Panc1 (cell line): ENCODE results near the gene WDFY3. TPM values are rescaled to one million over a fixed set of nuclear protein-coding genes. Genes with fewer than 3 reads are reported as not detected.

Experiments used
- ATAC-seq: fragments of 200-7000 bp; cut with Tn5 transposase; 2 replicates; pipeline ENCODE4 v1.9.1; 2020; ENCODE audit warnings: mild to moderate bottlenecking, moderate library complexity
- BruUV-seq: library from RNA; stranded (reverse); fragments of 400-500 nt; replicated peaks from 2 replicates; lab custom pipeline; 2021; lab: Mats Ljungman, UMichigan
- CTCF ChIA-PET: fragments of 300-600 bp; sonication (Branson Sonifier 250); formaldehyde crosslinking; loops from one replicate; lab custom pipeline; 2022; ENCODE audit warnings: antibody characterized with exemption; lab: Charles Lee
- POLR2A ChIA-PET: fragments of 300-600 bp; sonication (Branson Sonifier 250); formaldehyde crosslinking; loops from one replicate; lab custom pipeline; 2022; ENCODE audit warnings: antibody characterized with exemption; lab: Charles Lee
- DNase-seq: peaks from one replicate; pipeline ENCODE4 v3.0.0-alpha.2; 2010; ENCODE audit warnings: low read depth, low spot score
- H3K27ac ChIP-seq: 2 replicates; pipeline ENCODE4 v1.5.1; 2011; ENCODE audit warnings: mild to moderate bottlenecking, low read length, inconsistent platforms
- H3K27me3 ChIP-seq: fragments of 200-500 bp; sonication (Bioruptor generic); 2 replicates; pipeline ENCODE4 v1.6.0; 2014; ENCODE audit warnings: low read length, inconsistent platforms; ENCODE audit not compliant: control insufficient read depth, insufficient read depth
- H3K36me3 ChIP-seq: fragments of 200-500 bp; sonication (Bioruptor generic); 2 replicates; pipeline ENCODE4 v1.5.1; 2014; ENCODE audit warnings: inconsistent platforms, mild to moderate bottlenecking, low read length, moderate library complexity; ENCODE audit not compliant: control insufficient read depth, insufficient read depth
- H3K4me1 ChIP-seq: 2 replicates; pipeline ENCODE4 v1.5.1; 2011; ENCODE audit warnings: inconsistent platforms, mild to moderate bottlenecking, low read length, moderate library complexity; ENCODE audit not compliant: control insufficient read depth, insufficient read depth
- H3K4me3 ChIP-seq, 2 experiments: 2 replicates each; pipeline ENCODE4 v1.5.1; 2011 to 2012; ENCODE audit warnings: low read depth in 2 of 2, low read length in 2 of 2, mild to moderate bottlenecking in 2 of 2, inconsistent platforms in 1 of 2, moderate library complexity in 1 of 2
- H3K9me3 ChIP-seq: fragments of 200-500 bp; sonication (Bioruptor generic); 2 replicates; pipeline ENCODE4 v1.5.1; 2014; ENCODE audit warnings: low read depth, mild to moderate bottlenecking, inconsistent platforms, low read length, moderate library complexity; ENCODE audit not compliant: control insufficient read depth, insufficient read depth
- POLR2AphosphoS5 ChIP-seq: IDR thresholded peaks from 2 replicates; pipeline ENCODE4 v1.6.1; 2012; ENCODE audit warnings: mild to moderate bottlenecking, low read depth, low read length, moderate library complexity
- SIN3A ChIP-seq: IDR thresholded peaks from 2 replicates; pipeline ENCODE4 v1.6.1; 2012; ENCODE audit warnings: low read depth, mild to moderate bottlenecking, low read length, moderate library complexity, borderline replicate concordance; ENCODE audit not compliant: insufficient read depth
- TCF7L2 ChIP-seq: IDR thresholded peaks from 2 replicates; pipeline ENCODE4 v1.6.1; 2011; ENCODE audit warnings: mild to moderate bottlenecking, low read depth, low read length, inconsistent platforms
- in situ Hi-C: cut with HindIII; loops from 2 replicates; pipeline ENCODE4 v1.10.0; 2016; ENCODE audit warnings: low sequenced_read_pairs, low pct_unique_long_range_greater_than_20kb
- intact Hi-C: fragments of 100-400 bp; cut with micrococcal nuclease; formaldehyde crosslinking; loops from one replicate; pipeline ENCODE4 v1.10.0; 2022; ENCODE audit not compliant: unreplicated experiment
- total RNA-seq: library from RNA; stranded (reverse); gene quantifications from one replicate; pipeline ENCODE4 v1.2.1, GENCODE V29; 2021; ENCODE audit not compliant: unreplicated experiment
- TF ChIP-seq, protein P1 (sequence below), 2 experiments: IDR thresholded peaks; 2 replicates each; pipeline ENCODE4 v1.6.1; 2011 to 2012; ENCODE audit warnings: low read depth in 2 of 2, control low read depth in 1 of 2, low read length in 1 of 2, mild to moderate bottlenecking in 1 of 2, moderate library complexity in 1 of 2; ENCODE audit not compliant: insufficient read depth in 1 of 2
- TF ChIP-seq, protein P2 (sequence below): fragments of 450-650 bp; IDR thresholded peaks from 2 replicates; pipeline ENCODE4 v1.5.1; 2017; ENCODE audit warnings: mild to moderate bottlenecking

Gene WDFY3
- total RNA-seq, 1 experiment from 2014 or later = 47.8 TPM

DNA sequence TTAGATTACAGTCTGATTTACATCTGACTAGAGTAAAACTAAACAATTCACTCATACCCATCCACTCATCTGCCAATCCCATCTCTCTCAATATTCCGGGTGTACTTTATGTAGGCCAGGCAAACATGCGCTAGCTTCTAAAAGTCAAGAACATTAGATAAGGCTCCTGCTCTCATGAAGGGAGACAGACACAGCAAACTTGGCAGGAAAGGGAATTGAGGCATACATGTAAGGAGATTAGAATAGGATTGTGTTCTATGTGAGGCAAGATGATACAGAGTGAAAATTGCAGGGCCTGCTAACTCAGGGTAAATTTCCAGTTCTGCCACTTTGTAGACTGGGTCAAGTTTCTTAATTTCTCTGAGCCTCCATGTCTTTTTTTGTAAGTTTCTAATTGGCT is 247.8 kb downstream of the WDFY3 start:
- no peaks in the 10 kb centered on the region for H3K9me3 ChIP-seq
- H3K27me3 ChIP-seq = no peaks in the 10 kb centered on the region
- TF ChIP-seq POLR2AphosphoS5 = no peak
- TF ChIP-seq, protein P1, sequence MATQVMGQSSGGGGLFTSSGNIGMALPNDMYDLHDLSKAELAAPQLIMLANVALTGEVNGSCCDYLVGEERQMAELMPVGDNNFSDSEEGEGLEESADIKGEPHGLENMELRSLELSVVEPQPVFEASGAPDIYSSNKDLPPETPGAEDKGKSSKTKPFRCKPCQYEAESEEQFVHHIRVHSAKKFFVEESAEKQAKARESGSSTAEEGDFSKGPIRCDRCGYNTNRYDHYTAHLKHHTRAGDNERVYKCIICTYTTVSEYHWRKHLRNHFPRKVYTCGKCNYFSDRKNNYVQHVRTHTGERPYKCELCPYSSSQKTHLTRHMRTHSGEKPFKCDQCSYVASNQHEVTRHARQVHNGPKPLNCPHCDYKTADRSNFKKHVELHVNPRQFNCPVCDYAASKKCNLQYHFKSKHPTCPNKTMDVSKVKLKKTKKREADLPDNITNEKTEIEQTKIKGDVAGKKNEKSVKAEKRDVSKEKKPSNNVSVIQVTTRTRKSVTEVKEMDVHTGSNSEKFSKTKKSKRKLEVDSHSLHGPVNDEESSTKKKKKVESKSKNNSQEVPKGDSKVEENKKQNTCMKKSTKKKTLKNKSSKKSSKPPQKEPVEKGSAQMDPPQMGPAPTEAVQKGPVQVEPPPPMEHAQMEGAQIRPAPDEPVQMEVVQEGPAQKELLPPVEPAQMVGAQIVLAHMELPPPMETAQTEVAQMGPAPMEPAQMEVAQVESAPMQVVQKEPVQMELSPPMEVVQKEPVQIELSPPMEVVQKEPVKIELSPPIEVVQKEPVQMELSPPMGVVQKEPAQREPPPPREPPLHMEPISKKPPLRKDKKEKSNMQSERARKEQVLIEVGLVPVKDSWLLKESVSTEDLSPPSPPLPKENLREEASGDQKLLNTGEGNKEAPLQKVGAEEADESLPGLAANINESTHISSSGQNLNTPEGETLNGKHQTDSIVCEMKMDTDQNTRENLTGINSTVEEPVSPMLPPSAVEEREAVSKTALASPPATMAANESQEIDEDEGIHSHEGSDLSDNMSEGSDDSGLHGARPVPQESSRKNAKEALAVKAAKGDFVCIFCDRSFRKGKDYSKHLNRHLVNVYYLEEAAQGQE (IDR thresholded peaks at IDR 0.05; ENCODE audit: insufficient read depth in 1 of 2, low read depth in 2 of 2, low read length in 1 of 2) = no peak
- TF ChIP-seq TCF7L2 = no peak
- no peak for TF ChIP-seq SIN3A
- TF ChIP-seq, protein P2, sequence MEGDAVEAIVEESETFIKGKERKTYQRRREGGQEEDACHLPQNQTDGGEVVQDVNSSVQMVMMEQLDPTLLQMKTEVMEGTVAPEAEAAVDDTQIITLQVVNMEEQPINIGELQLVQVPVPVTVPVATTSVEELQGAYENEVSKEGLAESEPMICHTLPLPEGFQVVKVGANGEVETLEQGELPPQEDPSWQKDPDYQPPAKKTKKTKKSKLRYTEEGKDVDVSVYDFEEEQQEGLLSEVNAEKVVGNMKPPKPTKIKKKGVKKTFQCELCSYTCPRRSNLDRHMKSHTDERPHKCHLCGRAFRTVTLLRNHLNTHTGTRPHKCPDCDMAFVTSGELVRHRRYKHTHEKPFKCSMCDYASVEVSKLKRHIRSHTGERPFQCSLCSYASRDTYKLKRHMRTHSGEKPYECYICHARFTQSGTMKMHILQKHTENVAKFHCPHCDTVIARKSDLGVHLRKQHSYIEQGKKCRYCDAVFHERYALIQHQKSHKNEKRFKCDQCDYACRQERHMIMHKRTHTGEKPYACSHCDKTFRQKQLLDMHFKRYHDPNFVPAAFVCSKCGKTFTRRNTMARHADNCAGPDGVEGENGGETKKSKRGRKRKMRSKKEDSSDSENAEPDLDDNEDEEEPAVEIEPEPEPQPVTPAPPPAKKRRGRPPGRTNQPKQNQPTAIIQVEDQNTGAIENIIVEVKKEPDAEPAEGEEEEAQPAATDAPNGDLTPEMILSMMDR = no peak
- no peak overlapping the region for H3K4me3 ChIP-seq
- H3K36me3 ChIP-seq = peaks cover 5% of the 10 kb centered on the region; the same call in 1 of the 2 replicates
- ChIA-PET CTCF (no interaction called here), POLR2A (no interaction called here)
- no peak overlapping the region for H3K27ac ChIP-seq
- BruUV-seq = no TSS peak
- DNase-seq (no peak), ATAC-seq (no peak)
- in situ Hi-C loops (no loop called here), intact Hi-C loops (no loop called here)
- no peaks in the 10 kb centered on the region for H3K4me1 ChIP-seq

DNA sequence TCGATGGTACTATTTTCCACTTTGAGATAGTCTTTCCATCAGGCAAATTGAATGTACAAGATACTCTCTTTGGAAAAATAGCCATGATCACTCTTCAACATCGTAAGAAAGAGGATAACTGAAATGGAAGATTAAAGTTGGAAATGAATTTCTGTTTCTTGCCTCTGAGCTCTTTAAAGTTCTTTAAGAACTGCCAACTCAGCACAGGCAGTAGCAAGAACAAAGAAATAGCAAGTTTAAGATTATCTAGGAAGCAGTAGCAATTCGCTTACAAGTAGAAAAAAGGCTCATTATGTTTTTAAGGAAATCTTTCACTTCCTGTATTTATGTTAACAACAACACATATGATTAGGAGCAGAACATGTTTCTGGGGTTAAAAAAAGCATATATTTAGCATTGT is 255.9 kb downstream of the WDFY3 start:
- Histone ChIP-seq H3K27me3 (no peaks in the 10 kb centered on the region), H3K4me3 (no peak overlapping the region), H3K9me3 (no peaks in the 10 kb centered on the region), H3K27ac (no peak overlapping the region), H3K36me3 (peaks cover 5% of the 10 kb centered on the region), H3K4me1 (no peaks in the 10 kb centered on the region)
- no peak for DNase-seq
- intact Hi-C loops (no loop called here), in situ Hi-C loops (no loop called here)
- POLR2A ChIA-PET = no interaction called here
- CTCF ChIA-PET = no interaction called here
- no peak for TF ChIP-seq TCF7L2
- ATAC-seq = no peak
- no TSS peak for BruUV-seq

DNA sequence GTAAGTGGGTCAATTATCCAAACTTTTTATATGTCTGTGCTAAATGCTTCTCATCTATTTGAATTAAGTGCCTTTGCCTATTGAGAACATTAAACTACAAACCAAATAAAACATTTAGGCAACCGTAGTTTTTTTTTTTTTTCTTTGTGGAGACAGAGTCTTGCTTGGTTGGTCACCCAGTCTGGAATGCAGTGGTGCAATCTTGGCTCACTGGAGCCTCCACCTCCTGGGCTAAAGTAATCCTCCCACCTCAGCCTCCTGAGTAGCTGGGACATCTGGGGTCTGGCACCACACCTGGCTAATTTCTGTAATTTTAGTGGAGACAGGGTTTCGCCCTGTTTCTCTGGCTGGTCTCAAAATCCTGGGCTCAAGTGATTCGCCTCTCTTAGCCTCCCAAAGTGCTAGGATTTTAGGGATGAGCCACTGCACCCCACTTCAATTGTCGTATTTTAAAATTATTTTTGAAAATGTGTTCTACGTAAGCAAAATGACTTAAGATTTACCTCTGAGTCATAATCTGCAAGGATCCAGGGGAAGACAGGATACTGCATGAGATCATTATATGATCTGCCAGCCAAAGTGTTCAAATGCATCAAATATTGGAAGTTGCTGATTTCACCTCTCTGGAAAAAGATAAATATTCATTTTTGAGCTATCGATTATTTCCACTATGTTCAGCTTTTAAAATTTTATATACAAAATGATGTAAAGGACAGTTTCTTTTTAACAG is 257.9 kb downstream of the WDFY3 start:
- in situ Hi-C loops (no loop called here), intact Hi-C loops (no loop called here)
- H3K4me1 ChIP-seq = no peaks in the 10 kb centered on the region
- H3K4me3 ChIP-seq = no peak overlapping the region
- no peaks in the 10 kb centered on the region for H3K27me3 ChIP-seq
- BruUV-seq = no TSS peak
- DNase-seq (no peak), ATAC-seq (no peak)
- H3K27ac ChIP-seq = no peak overlapping the region
- CTCF ChIA-PET = no interaction called here
- TF ChIP-seq, protein P2 = no peak
- TF ChIP-seq TCF7L2 (no peak), POLR2AphosphoS5 (no peak), SIN3A (no peak)
- TF ChIP-seq, protein P1 (IDR thresholded peaks at IDR 0.05; ENCODE audit: insufficient read depth in 1 of 2, low read depth in 2 of 2, low read length in 1 of 2) = no peak
- no peaks in the 10 kb centered on the region for H3K9me3 ChIP-seq
- POLR2A ChIA-PET = no interaction called here
- H3K36me3 ChIP-seq = peaks cover 11% of the 10 kb centered on the region
